ENCODE measurements around the gene FCRLA.

Gene FCRLA

GRCh38 chr1:161737625-161738024 lies 30.6 kb downstream of the FCRLA start:
- H3K9me3 ChIP-seq (ENCODE audit: control insufficient read depth, low read length): no peaks in the 10 kb centered on the region
- peaks cover 29% of the 10 kb centered on the region for H3K4me1 ChIP-seq (ENCODE audit: control insufficient read depth, insufficient read depth, low read length)
- no peaks in the 10 kb centered on the region for H3K36me3 ChIP-seq (ENCODE audit: control insufficient read depth, insufficient read depth, low read length, severe bottlenecking)
- H3K9ac ChIP-seq (ENCODE audit: low read length): no peak overlapping the region
- no peaks in the 10 kb centered on the region for H3K27me3 ChIP-seq (replicated peaks; ENCODE audit: control insufficient read depth, insufficient read depth, low read length)
- no peak for DNase-seq (ENCODE audit: low read depth)
- H3K4me3 ChIP-seq (ENCODE audit: low read length): no peak overlapping the region

- Histone ChIP-seq H3K9me3 (ENCODE audit: control insufficient read depth, low read length) (no peaks in the 10 kb centered on the region), H3K4me1 (ENCODE audit: control insufficient read depth, insufficient read depth, low read length) (peaks cover 28% of the 10 kb centered on the region), H3K4me3 (ENCODE audit: low read length) (no peak overlapping the region), H3K9ac (ENCODE audit: low read length) (peak overlapping the region; percentile 8), H3K36me3 (ENCODE audit: control insufficient read depth, insufficient read depth, low read length, severe bottlenecking) (no peaks in the 10 kb centered on the region), H3K27me3 (replicated peaks; ENCODE audit: control insufficient read depth, insufficient read depth, low read length) (no peaks in the 10 kb centered on the region)
- peak; percentile 64 for DNase-seq (ENCODE audit: low read depth)
Measured at GRCh38 chr1:161738627-161739287, 31.7 kb downstream of the FCRLA start.

- no peak overlapping the region for H3K9ac ChIP-seq (ENCODE audit: low read length)
- H3K36me3 ChIP-seq (ENCODE audit: control insufficient read depth, insufficient read depth, low read length, severe bottlenecking): no peaks in the 10 kb centered on the region
- no peaks in the 10 kb centered on the region for H3K9me3 ChIP-seq (ENCODE audit: control insufficient read depth, low read length)
- H3K27me3 ChIP-seq (replicated peaks; ENCODE audit: control insufficient read depth, insufficient read depth, low read length): no peaks in the 10 kb centered on the region
- no peak for DNase-seq (ENCODE audit: low read depth)
- no peak overlapping the region for H3K4me3 ChIP-seq (ENCODE audit: low read length)
- H3K4me1 ChIP-seq (ENCODE audit: control insufficient read depth, insufficient read depth, low read length): peaks cover 27% of the 10 kb centered on the region
Measured at GRCh38 chr1:161739865-161740566, 33.0 kb downstream of the FCRLA start.

- Histone ChIP-seq H3K9ac (ENCODE audit: low read length) (no peak overlapping the region), H3K4me3 (ENCODE audit: low read length) (no peak overlapping the region), H3K9me3 (ENCODE audit: control insufficient read depth, low read length) (no peaks in the 10 kb centered on the region), H3K27me3 (replicated peaks; ENCODE audit: control insufficient read depth, insufficient read depth, low read length) (no peaks in the 10 kb centered on the region), H3K36me3 (ENCODE audit: control insufficient read depth, insufficient read depth, low read length, severe bottlenecking) (no peaks in the 10 kb centered on the region), H3K4me1 (ENCODE audit: control insufficient read depth, insufficient read depth, low read length) (peaks cover 27% of the 10 kb centered on the region)
- no peak for DNase-seq (ENCODE audit: low read depth)
Measured at GRCh38 chr1:161740921-161741320, 33.9 kb downstream of the FCRLA start.

- DNase-seq (ENCODE audit: low read depth): no peak
- Histone ChIP-seq H3K36me3 (ENCODE audit: control insufficient read depth, insufficient read depth, low read length, severe bottlenecking) (no peaks in the 10 kb centered on the region), H3K4me3 (ENCODE audit: low read length) (no peak overlapping the region), H3K4me1 (ENCODE audit: control insufficient read depth, insufficient read depth, low read length) (peaks cover 14% of the 10 kb centered on the region), H3K9me3 (ENCODE audit: control insufficient read depth, low read length) (no peaks in the 10 kb centered on the region), H3K9ac (ENCODE audit: low read length) (no peak overlapping the region), H3K27me3 (replicated peaks; ENCODE audit: control insufficient read depth, insufficient read depth, low read length) (no peaks in the 10 kb centered on the region)
Measured at GRCh38 chr1:161743231-161743630, 36.2 kb downstream of the FCRLA start.

- Histone ChIP-seq H3K27me3 (replicated peaks; ENCODE audit: control insufficient read depth, insufficient read depth, low read length) (no peaks in the 10 kb centered on the region), H3K4me3 (ENCODE audit: low read length) (no peak overlapping the region), H3K4me1 (ENCODE audit: control insufficient read depth, insufficient read depth, low read length) (peaks cover 32% of the 10 kb centered on the region), H3K9ac (ENCODE audit: low read length) (no peak overlapping the region), H3K36me3 (ENCODE audit: control insufficient read depth, insufficient read depth, low read length, severe bottlenecking) (peaks cover 12% of the 10 kb centered on the region), H3K9me3 (ENCODE audit: control insufficient read depth, low read length) (no peaks in the 10 kb centered on the region)
- no peak for DNase-seq (ENCODE audit: low read depth)
Measured at GRCh38 chr1:161747801-161748200, 40.8 kb downstream of the FCRLA start.

- H3K36me3 ChIP-seq (ENCODE audit: control insufficient read depth, insufficient read depth, low read length, severe bottlenecking): peaks cover 32% of the 10 kb centered on the region
- peak within 1 kb of the TSS; percentile 99 for H3K4me3 ChIP-seq (ENCODE audit: low read length)
- no peaks in the 10 kb centered on the region for H3K27me3 ChIP-seq (replicated peaks; ENCODE audit: control insufficient read depth, insufficient read depth, low read length)
- H3K9ac ChIP-seq (ENCODE audit: low read length): peak within 1 kb of the TSS; percentile 99
- DNase-seq (ENCODE audit: low read depth): peak; percentile 97
- no peaks in the 10 kb centered on the region for H3K9me3 ChIP-seq (ENCODE audit: control insufficient read depth, low read length)
- peaks cover 18% of the 10 kb centered on the region for H3K4me1 ChIP-seq (ENCODE audit: control insufficient read depth, insufficient read depth, low read length)
Measured at GRCh38 chr1:161749509-161750407, 42.7 kb downstream of the FCRLA start, which contains the start of gene DUSP12. DUSP12 (plus strand) TSS chr1:161749786; CDS start chr1:161749802, 16 bp downstream.

- H3K9ac ChIP-seq (ENCODE audit: low read length): no peak overlapping the region
- DNase-seq (ENCODE audit: low read depth): peak; percentile 36
- H3K9me3 ChIP-seq (ENCODE audit: control insufficient read depth, low read length): no peaks in the 10 kb centered on the region
- H3K4me3 ChIP-seq (ENCODE audit: low read length): no peak overlapping the region
- H3K36me3 ChIP-seq (ENCODE audit: control insufficient read depth, insufficient read depth, low read length, severe bottlenecking): peaks cover under 1% of the 10 kb centered on the region
- H3K4me1 ChIP-seq (ENCODE audit: control insufficient read depth, insufficient read depth, low read length): peaks cover 9% of the 10 kb centered on the region
- H3K27me3 ChIP-seq (replicated peaks; ENCODE audit: control insufficient read depth, insufficient read depth, low read length): no peaks in the 10 kb centered on the region
Measured at GRCh38 chr1:161763522-161764098, 56.6 kb downstream of the FCRLA start.

All from adipocyte (in vitro differentiated cells).